Natural killer cell (primary cell): ENCODE measurements around the gene RNF144B. TPM values are rescaled to one million over a fixed set of nuclear protein-coding genes. Genes with fewer than 3 reads are reported as not detected.

ENCODE experiments used
- total RNA-seq, 4 donors: library from RNA; stranded (reverse); fragments of 120-200 nt in 1 of 4; gene quantifications; one replicate each; pipeline versions ENCODE4 v1.2.3 to v1.2.4, GENCODE V29; 2013 to 2022

The RNF144B gene
- total RNA-seq, 3 donors from 2014 or later (not counting 1 experiment from before 2014, with no cell fraction given) = 3.3 to 10.5 (median 5.2) TPM

Other genes with a start within 250 kb of the RNF144B start
- 10 to 100 TPM in 1 of 3 donors, 1 to 10 TPM in 2; 8.9 to 11.4 (median 9.6) TPM for gene TPMT, start 232.3 kb upstream of the RNF144B start, total RNA-seq
- 10 to 100 TPM; 12.7 to 13.3 (median 13.0) TPM for gene KDM1B, start 231.9 kb upstream of the RNF144B start, total RNA-seq
- 10 to 100 TPM; 79.5 to 89.7 (median 80.9) TPM for gene DEK, start 122.8 kb upstream of the RNF144B start, total RNA-seq